K562 (cell line): Measurements from ENCODE around the gene CERS1. TPM values are rescaled to one million over a fixed set of nuclear protein-coding genes. Genes with fewer than 3 reads are reported as not detected.

ENCODE experiments used
- ATF6 ChIP-seq: sonication (generic); formaldehyde crosslinking; IDR thresholded peaks from 2 replicates; pipeline ENCODE4 v1.4.0; 2020; ENCODE audit warnings: mild to moderate bottlenecking, missing genetic modification reagents
- CBX5 ChIP-seq: IDR thresholded peaks from 2 replicates; pipeline ENCODE4 v1.6.1; 2014; ENCODE audit warnings: low read depth, borderline replicate concordance
- CSDE1 ChIP-seq, 2 experiments: fragments of 450-650 bp; IDR thresholded peaks; 2 replicates each; pipeline ENCODE4 v1.6.1; 2016; ENCODE audit warnings: mild to moderate bottlenecking in 1 of 2
- DLX4 ChIP-seq: fragments of 250-450 bp; sonication (Bioruptor Pico); IDR thresholded peaks from 2 replicates; pipeline ENCODE4 v1.6.1; 2021; ENCODE audit warnings: mild to moderate bottlenecking
- EGR1 ChIP-seq: fragments of 450-650 bp; conservative IDR thresholded peaks from 2 replicates; pipeline ENCODE4 v1.6.1; 2017; ENCODE audit warnings: mild to moderate bottlenecking
- ETS2 ChIP-seq: IDR thresholded peaks from 2 replicates; pipeline ENCODE4 v1.6.1; 2016; ENCODE audit warnings: borderline replicate concordance, missing genetic modification characterization, mild to moderate bottlenecking, moderate library complexity, missing compliant biosample characterization; ENCODE audit not compliant: poor library complexity, severe bottlenecking
- HINFP ChIP-seq: fragments of 450-650 bp; conservative IDR thresholded peaks from 2 replicates; pipeline ENCODE4 v1.6.1; 2016; ENCODE audit warnings: missing genetic modification characterization, low read depth, mild to moderate bottlenecking, control low read depth, missing compliant biosample characterization
- LEF1 ChIP-seq: fragments of 450-650 bp; IDR thresholded peaks from 2 replicates; pipeline ENCODE4 v1.6.1; 2016; ENCODE audit warnings: mild to moderate bottlenecking
- MBD1 ChIP-seq: fragments of 250-450 bp; sonication (Bioruptor Pico); IDR thresholded peaks from 2 replicates; pipeline ENCODE4 v1.8.0; 2022; ENCODE audit warnings: inconsistent platforms
- NR2F6 ChIP-seq: fragments of 450-650 bp; formaldehyde crosslinking; IDR thresholded peaks from 2 replicates; pipeline ENCODE4 v1.4.0; 2020; ENCODE audit warnings: mild to moderate bottlenecking
- POLR2A ChIP-seq: fragments of 450-650 bp; conservative IDR thresholded peaks from 2 replicates; pipeline ENCODE4 v1.6.1; 2016
- RAD51 ChIP-seq: fragments of 450-650 bp; IDR thresholded peaks from 2 replicates; pipeline ENCODE4 v1.7.1; 2016; ENCODE audit warnings: low read depth, mild to moderate bottlenecking, borderline replicate concordance
- SP1 ChIP-seq: sonication (generic); formaldehyde crosslinking; IDR thresholded peaks from 2 replicates; pipeline ENCODE4 v1.8.1; 2022; ENCODE audit warnings: mild to moderate bottlenecking, missing genetic modification reagents
- STAG1 ChIP-seq: sonication (generic); formaldehyde crosslinking; IDR thresholded peaks from 2 replicates; pipeline ENCODE4 v1.5.0; 2020; ENCODE audit warnings: missing genetic modification reagents, borderline replicate concordance
- TCFL5 ChIP-seq: fragments of 250-450 bp; sonication (Bioruptor Pico); conservative IDR thresholded peaks from 2 replicates; pipeline ENCODE4 v1.6.1; 2021; ENCODE audit warnings: mild to moderate bottlenecking, moderate library complexity, matching md5 sums
- THRB ChIP-seq: fragments of 450-650 bp; formaldehyde crosslinking; conservative IDR thresholded peaks from 2 replicates; pipeline ENCODE4 v1.4.0; 2022; ENCODE audit warnings: mild to moderate bottlenecking, missing genetic modification characterization
- ZBTB33 ChIP-seq: sonication (generic); formaldehyde crosslinking; IDR thresholded peaks from 2 replicates; pipeline ENCODE4 v1.8.1; 2023; ENCODE audit warnings: mild to moderate bottlenecking, missing genetic modification reagents
- ZNF253 ChIP-seq: fragments of 250-450 bp; sonication (Bioruptor Pico); conservative IDR thresholded peaks from 2 replicates; pipeline ENCODE4 v1.6.1; 2021; ENCODE audit warnings: mild to moderate bottlenecking
- polyA plus RNA-seq, 8 experiments: library from polyadenylated mRNA; depleted of rRNA in 4 of 8; stranded (reverse) in 5 of 8; unstranded in 3 of 8; fragments of >200 nt; fragmentation: Nextera tagmentation in 2 of 8; fragmentation: Illumina TruSeq in 1 of 8; extraction: Ambion mirVana in 2 of 8; extraction: Trizol in 1 of 8; gene quantifications; 2 replicates each; pipeline versions ENCODE4 v1.2.1 to v1.2.3, GENCODE V29; 2011 to 2014; ENCODE audit warnings: inconsistent platforms in 1 of 8, missing spikeins in 1 of 8
- total RNA-seq, 7 experiments: library from RNA; depleted of rRNA in 6 of 7; stranded (reverse); fragments of >200 nt in 6 of 7; fragmentation: Illumina TruSeq in 2 of 7; extraction: Trizol in 2 of 7; gene quantifications; 2 replicates each; pipeline versions ENCODE4 v1.2.1 to v1.2.3, GENCODE V29; 2011 to 2021; ENCODE audit warnings: low replicate concordance in 1 of 7

The CERS1 gene
- total and polyA plus RNA-seq, 9 of the 15 experiments (the other 6 are each of a cell fraction or from before 2014, with no cell fraction given), result 0.33 to 1.5 (median 0.86) TPM; not detected in 2

GRCh38 chr19:18883526-18884304 lies 12.2 kb downstream of the CERS1 start (continued):
- no peak for TF ChIP-seq DLX4 (CRISPR knock-in tag)
- peak; percentile 23; the same call in 1 of the 2 replicates for TF ChIP-seq RAD51
- no peak for TF ChIP-seq TCFL5
- TF ChIP-seq ETS2 (tag), result no peak
- peak; percentile 21; the same call in 1 of the 2 replicates for TF ChIP-seq ZBTB33 (CRISPR knock-in tag)
- TF ChIP-seq NR2F6 (CRISPR knock-in tag), result no peak
- no peak for TF ChIP-seq ZNF253
- TF ChIP-seq POLR2A, result no peak
- TF ChIP-seq THRB (CRISPR knock-in tag), result no peak
- no peak for TF ChIP-seq CBX5
- no peak for TF ChIP-seq ATF6 (CRISPR knock-in tag)
- peak; percentile 81 for TF ChIP-seq EGR1
- no peak for TF ChIP-seq CSDE1 (IDR thresholded peaks at IDR 0.05)
- TF ChIP-seq LEF1, result no peak
- TF ChIP-seq STAG1 (CRISPR knock-in tag), result peak; percentile 6; the same call in 1 of the 2 replicates
- TF ChIP-seq MBD1 (CRISPR knock-in tag), result peak; percentile 54; the same call in 1 of the 2 replicates
- 0 out of 2 replicates have a peak, but pooled peaks have one; percentile 13 for TF ChIP-seq SP1 (CRISPR knock-in tag)
- no peak for TF ChIP-seq HINFP (tag)
